Activated CD8-positive, alpha-beta memory T cell treated with anti-CD3 and anti-CD28 coated beads for 4 hours (primary cell): ENCODE measurements around the gene CARD10.
"Not testable (repeated sequence)": the region's sequence is repeated elsewhere in the genome, so short reads cannot be mapped to it uniquely, and the experiment has no call there.

Source experiments
- DNase-seq, 2 donors: peaks; one replicate each; pipeline ENCODE4 v3.0.0-alpha.2; 2020; ENCODE audit warnings: low read depth in 2 of 2

Gene CARD10

GRCh38 chr22:37556710-37557109, 37.5 kb upstream of the CARD10 start:
- DNase-seq: no peak

GRCh38 chr22:37555029-37555428, 35.8 kb upstream of the CARD10 start:
- DNase-seq: no peak

GRCh38 chr22:37553725-37554124, 34.5 kb upstream of the CARD10 start:
- DNase-seq: no peak

GRCh38 chr22:37552524-37553163, 33.4 kb upstream of the CARD10 start:
- no peak for DNase-seq

- DNase-seq: no peak
Observed at GRCh38 chr22:37551981-37552380, 32.8 kb upstream of the CARD10 start.

- not testable (repeated sequence) for DNase-seq
Observed at GRCh38 chr22:37550921-37551320, 31.7 kb upstream of the CARD10 start.

GRCh38 chr22:37549704-37550059, 30.5 kb upstream of the CARD10 start:
- no peak for DNase-seq

GRCh38 chr22:37547251-37547741, 28.1 kb upstream of the CARD10 start:
- DNase-seq: no peak

- DNase-seq: no peak
Observed at GRCh38 chr22:37546437-37547250, 27.4 kb upstream of the CARD10 start.

GRCh38 chr22:37545703-37546436, 26.7 kb upstream of the CARD10 start:
- DNase-seq: no peak

- DNase-seq: peak in 1 of 2 donors; percentile 12
Observed at GRCh38 chr22:37544955-37545702, 25.9 kb upstream of the CARD10 start.

- DNase-seq: no peak
Observed at GRCh38 chr22:37542959-37543358, 23.7 kb upstream of the CARD10 start.

GRCh38 chr22:37542416-37542815, 23.2 kb upstream of the CARD10 start:
- DNase-seq: not testable (repeated sequence)

GRCh38 chr22:37539790-37540189, 20.6 kb upstream of the CARD10 start:
- DNase-seq: not testable (repeated sequence)

- DNase-seq: peak; percentile 74 to 76
Observed at GRCh38 chr22:37538590-37539357, 19.6 kb upstream of the CARD10 start.

- no peak for DNase-seq
Observed at GRCh38 chr22:37535159-37535558, 15.9 kb upstream of the CARD10 start.

GRCh38 chr22:37534445-37534844, 15.2 kb upstream of the CARD10 start:
- DNase-seq: no peak

- no peak for DNase-seq
Observed at GRCh38 chr22:37533995-37534394, 14.8 kb upstream of the CARD10 start.

- no peak for DNase-seq
Observed at GRCh38 chr22:37529652-37530345, 10.6 kb upstream of the CARD10 start.

GRCh38 chr22:37527952-37528351, 8.7 kb upstream of the CARD10 start:
- not testable (repeated sequence) for DNase-seq
